Measurements from ENCODE around the gene DCANP1. TPM values are rescaled to one million over a fixed set of nuclear protein-coding genes. Genes with fewer than 3 reads are reported as not detected.

DCANP1 gene
- total RNA-seq, 1 experiment from 2014 or later: not detected

- no peak for DNase-seq (ENCODE audit: low spot score)
Observed at GRCh38 chr5:135423146-135423845, 23.9 kb downstream of the DCANP1 start.

GRCh38 chr5:135422419-135422818 is 24.7 kb downstream of the DCANP1 start:
- no peak for DNase-seq (ENCODE audit: low spot score)

GRCh38 chr5:135417083-135417482 is 30.1 kb downstream of the DCANP1 start:
- no peak for DNase-seq (ENCODE audit: low spot score)

- DNase-seq (ENCODE audit: low spot score): no peak
Observed at GRCh38 chr5:135405082-135405481, 42.1 kb downstream of the DCANP1 start.

- DNase-seq (ENCODE audit: low spot score): no peak
Observed at GRCh38 chr5:135402031-135402430, 45.1 kb downstream of the DCANP1 start.

- DNase-seq (ENCODE audit: low spot score): no peak
Observed at GRCh38 chr5:135400866-135401265, 46.3 kb downstream of the DCANP1 start.

- no peak for DNase-seq (ENCODE audit: low spot score)
Observed at GRCh38 chr5:135399794-135400542, 47.2 kb downstream of the DCANP1 start.

GRCh38 chr5:135398855-135399793 is 48.0 kb downstream of the DCANP1 start, which contains the start of gene MACROH2A1:
MACROH2A1 (minus strand) TSS chr5:135399231; CDS start chr5:135389093, 10,138 bp downstream.
- DNase-seq (ENCODE audit: low spot score): peak; percentile 80

GRCh38 chr5:135398160-135398854 is 48.8 kb downstream of the DCANP1 start:
- no peak for DNase-seq (ENCODE audit: low spot score)

- no peak for DNase-seq (ENCODE audit: low spot score)
Observed at GRCh38 chr5:135397084-135397483, 50.1 kb downstream of the DCANP1 start.

GRCh38 chr5:135396459-135397055 is 50.6 kb downstream of the DCANP1 start:
- no peak for DNase-seq (ENCODE audit: low spot score)

- no peak for DNase-seq (ENCODE audit: low spot score)
Observed at GRCh38 chr5:135395866-135396265, 51.3 kb downstream of the DCANP1 start.

GRCh38 chr5:135395451-135395850 is 51.7 kb downstream of the DCANP1 start:
- no peak for DNase-seq (ENCODE audit: low spot score)

Other genes starting within 250 kb of the DCANP1 start
- 270 and 350 TPM in 2 replicates for gene MACROH2A1, start 48.1 kb downstream of the DCANP1 start, total RNA-seq (2014; rRNA removed; shearing (Covaris generic))
- gene TIFAB, start 5.0 kb upstream of the DCANP1 start, total RNA-seq (2014; rRNA removed; shearing (Covaris generic)): not detected in 2 replicates
- not detected in 2 replicates for gene NEUROG1, start 88.6 kb upstream of the DCANP1 start, total RNA-seq (2014; rRNA removed; shearing (Covaris generic))
- gene CXCL14, start 131.6 kb upstream of the DCANP1 start, total RNA-seq (2014; rRNA removed; shearing (Covaris generic)): 1.4 and 1.7 TPM in 2 replicates

Measured in H4 (cell line).